Heart right ventricle (tissue), 16 donors: ENCODE measurements around the gene CLEC20A. TPM values are rescaled to one million over a fixed set of nuclear protein-coding genes. Genes with fewer than 3 reads are reported as not detected.

Experiments
- ATAC-seq, 8 donors: fragments of 200-7000 bp; cut with Tn5 transposase; one replicate each; pipeline ENCODE4 v1.9.1; 2020; ENCODE audit warnings: mild to moderate bottlenecking in 8 of 8, moderate library complexity in 8 of 8, moderate number of reproducible peaks in 1 of 8
- DNase-seq, 2 donors: peaks; one replicate each; pipeline ENCODE4 v3.0.0-alpha.2; 2020
- H3K27ac ChIP-seq, 10 donors: fragments of 200-600 bp; sonication (generic) in 2 of 10; one replicate each; pipeline versions ENCODE4 v1.5.0 to v1.8.0; 2020 to 2022; ENCODE audit warnings: mild to moderate bottlenecking in 3 of 10
- H3K27me3 ChIP-seq, 7 donors: fragments of 200-600 bp; one replicate each; pipeline ENCODE4 v1.8.0; 2021 to 2022; ENCODE audit warnings: mild to moderate bottlenecking in 2 of 7
- H3K36me3 ChIP-seq, 9 donors: fragments of 200-600 bp; sonication (generic) in 1 of 9; one replicate each; pipeline versions ENCODE4 v1.5.0 to v1.8.0; 2020 to 2022; ENCODE audit warnings: mild to moderate bottlenecking in 2 of 9
- H3K4me1 ChIP-seq, 9 donors: fragments of 200-600 bp; sonication (generic) in 1 of 9; one replicate each; pipeline versions ENCODE4 v1.5.0 to v1.8.0; 2020 to 2022; ENCODE audit warnings: mild to moderate bottlenecking in 4 of 9
- H3K4me3 ChIP-seq, 10 donors: fragments of 200-600 bp; sonication (generic) in 2 of 10; one replicate each; pipeline versions ENCODE4 v1.5.0 to v1.8.0; 2020 to 2022; ENCODE audit warnings: mild to moderate bottlenecking in 7 of 10, moderate library complexity in 2 of 10
- H3K9me3 ChIP-seq, 11 donors: fragments of 200-600 bp in 10 of 11; sonication (generic) in 2 of 11; one replicate each; pipeline versions ENCODE4 v1.5.0 to v1.8.0; 2013 to 2022; ENCODE audit warnings: mild to moderate bottlenecking in 2 of 11, control low read depth in 1 of 11, moderate library complexity in 1 of 11
- WGBS, 2 donors: extraction: QIAGEN DNeasy Blood & Tissue Kit; methylation state at CpG; one replicate each; pipeline ENCODE4 v1.1.7; 2013; ENCODE audit warnings: inconsistent platforms in 1 of 2; 5-methylcytosine and 5-hydroxymethylcytosine counted together
- intact Hi-C, 10 donors: fragments of 100-400 bp; cut with DNase I; formaldehyde crosslinking; loops; one replicate each; pipeline versions ENCODE4 v1.11.1 to v1.14.2; 2022
- polyA plus RNA-seq, 2 donors: library from polyadenylated mRNA; stranded (reverse); fragments of 200-250 nt; gene quantifications; one replicate each; pipeline ENCODE4 v1.2.3, GENCODE V29; 2013
- total RNA-seq, 10 donors: library from RNA; stranded (reverse); fragmentation: NEBNext Ultra II Directional in 3 of 10; extraction: Animal tissue kit (Norgen Biotek cat#: 25700) in 3 of 10; gene quantifications; one replicate each; pipeline versions ENCODE4 v1.2.1 to v1.2.4, GENCODE V29; 2021 to 2023
- TF ChIP-seq, protein P1 (sequence below), 9 donors: fragments of 200-600 bp; sonication (generic) in 2 of 9; IDR thresholded peaks; one replicate each; pipeline versions ENCODE4 v1.5.0 to v1.8.0; 2021 to 2022; ENCODE audit warnings: antibody characterized with exemption in 9 of 9, mild to moderate bottlenecking in 5 of 9, moderate library complexity in 1 of 9
- donor health status: Arrhythmogenic right ventricular cardiomyopathy.
- donor health status: ischemic (EF 13 %, LVEDD 7.1; RV severe dilation, severe dysfunction).
- donor health status: healthy with polysubstance abuse.
- donor health status: DM: no; HTN: yes; CAD: no.
- donor health status: DM: no; HTN: no; CAD: no.
- donor health status: ischemic (EF 25% LVEDD 6.9; RV normal size, moderate dysfunction).
- donor health status: ischemic (EF 25% LVEDD 5.7; RV mildly dilated, moderate dysfunction).
- donor health status: healthy.
- donor health status: DM: yes; HTN: yes; CAD: no.
- donor health status: Ischemic cardiomyopathy.
- donor health status: ischemic (EF 35%, LVEDD 5.7; RV mildly dilated, moderate dysfunction).
- donor health status: nonischemic (EF 11% LVEDD 7.7; RV severe dilation, severe dysfunction).
- donor health status: DM: yes; HTN: yes; CAD: no.
- donor health status: PGD.
- donor health status: ischemic (EF 29% LVEDD 5.4; RV normal size, mild dysfunction).
- donor health status: nonischemic (EF 23%, LVEDD 6.1; RV moderate dilation, normal function).

The CLEC20A gene
- total and polyA plus RNA-seq, 12 donors, result not detected

DNA sequence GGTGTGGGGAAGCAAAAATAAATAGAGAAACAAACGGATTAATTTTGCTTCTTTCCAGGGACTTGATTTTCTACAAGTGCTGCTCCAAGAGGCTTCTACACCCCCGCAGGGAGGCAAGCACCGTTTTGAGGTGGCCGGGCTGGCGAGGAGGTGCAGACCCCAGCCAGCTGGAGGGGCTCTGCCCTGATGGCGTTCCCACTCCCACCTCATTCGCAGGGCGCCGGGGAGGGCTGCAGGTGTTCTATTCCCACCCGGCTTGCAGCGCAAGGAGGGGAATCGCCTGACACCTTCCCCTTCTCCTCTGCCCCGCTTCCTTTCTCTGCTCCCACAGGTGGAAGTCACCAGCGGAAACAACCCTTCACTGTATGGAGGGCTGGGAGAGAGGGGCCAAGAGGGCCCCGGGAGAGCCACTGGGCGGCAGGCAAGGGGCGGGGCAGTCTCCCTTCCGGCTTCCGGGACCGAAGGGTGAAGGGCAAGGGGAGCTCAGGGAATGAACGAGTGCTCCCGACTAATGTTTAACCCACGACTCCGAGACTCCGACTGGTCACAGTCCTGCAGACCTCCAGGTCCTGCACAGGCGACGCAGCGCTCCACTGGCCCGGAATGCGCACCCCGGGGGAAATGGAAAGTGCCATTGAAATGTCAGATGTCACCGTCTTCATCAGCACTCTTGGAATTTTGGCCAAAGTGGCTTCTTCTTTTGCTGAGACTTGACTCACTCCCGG is 45.2 kb upstream of the CLEC20A start:
- intact Hi-C loops, result loop anchor here in 9 of 10 donors (1.0 to 5.0 kb wide), 8 partner anchors 185 to 825 kb away; partner anchors contain the start of gene AXDND1 (in 1 of the 9)
- TF ChIP-seq, protein P1, sequence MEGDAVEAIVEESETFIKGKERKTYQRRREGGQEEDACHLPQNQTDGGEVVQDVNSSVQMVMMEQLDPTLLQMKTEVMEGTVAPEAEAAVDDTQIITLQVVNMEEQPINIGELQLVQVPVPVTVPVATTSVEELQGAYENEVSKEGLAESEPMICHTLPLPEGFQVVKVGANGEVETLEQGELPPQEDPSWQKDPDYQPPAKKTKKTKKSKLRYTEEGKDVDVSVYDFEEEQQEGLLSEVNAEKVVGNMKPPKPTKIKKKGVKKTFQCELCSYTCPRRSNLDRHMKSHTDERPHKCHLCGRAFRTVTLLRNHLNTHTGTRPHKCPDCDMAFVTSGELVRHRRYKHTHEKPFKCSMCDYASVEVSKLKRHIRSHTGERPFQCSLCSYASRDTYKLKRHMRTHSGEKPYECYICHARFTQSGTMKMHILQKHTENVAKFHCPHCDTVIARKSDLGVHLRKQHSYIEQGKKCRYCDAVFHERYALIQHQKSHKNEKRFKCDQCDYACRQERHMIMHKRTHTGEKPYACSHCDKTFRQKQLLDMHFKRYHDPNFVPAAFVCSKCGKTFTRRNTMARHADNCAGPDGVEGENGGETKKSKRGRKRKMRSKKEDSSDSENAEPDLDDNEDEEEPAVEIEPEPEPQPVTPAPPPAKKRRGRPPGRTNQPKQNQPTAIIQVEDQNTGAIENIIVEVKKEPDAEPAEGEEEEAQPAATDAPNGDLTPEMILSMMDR (IDR thresholded peaks at IDR 0.05), result no peak
- WGBS, 2 donors, result 8 to 9% methylated on average over 33 of the region's 33 CpGs
- ATAC-seq (peak; percentile 29 to 82 (median 69)), DNase-seq (peak; percentile 43 to 72)
- Histone ChIP-seq H3K27ac (peak overlapping the region; percentile 4 to 88 (median 80)), H3K36me3 (peaks cover 0 to 3% (median 0%) of the 10 kb centered on the region in 9 donors), H3K9me3 (no peaks in the 10 kb centered on the region), H3K27me3 (no peaks in the 10 kb centered on the region), H3K4me1 (peaks cover 0 to 40% (median 25%) of the 10 kb centered on the region in 9 donors), H3K4me3 (peak overlapping the region; percentile 50 to 87 (median 66))

DNA sequence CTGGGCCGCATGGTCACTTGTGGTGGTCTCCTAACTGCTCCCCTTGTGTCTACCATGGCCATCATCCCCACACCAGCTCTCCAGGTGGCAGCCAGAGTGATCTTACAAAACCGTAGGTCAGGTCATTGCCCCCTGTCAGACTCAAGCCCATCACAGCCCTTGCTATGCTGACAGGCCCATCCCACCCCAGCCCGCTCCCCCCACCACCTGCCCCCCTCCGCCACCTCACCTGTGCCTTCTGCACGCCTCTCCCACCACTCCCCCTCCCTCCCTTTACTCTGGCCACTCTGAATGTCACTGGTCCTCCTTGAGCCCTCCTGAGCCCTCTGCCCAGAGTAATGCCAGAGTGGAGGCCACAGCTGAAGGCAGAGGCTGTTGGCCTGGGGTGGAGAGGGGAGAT is 44.6 kb upstream of the CLEC20A start:
- no peaks in the 10 kb centered on the region for H3K27me3 ChIP-seq
- intact Hi-C loops, result loop anchor here in 7 of 10 donors (5.0 kb wide), 3 partner anchors 211 to 826 kb away; partner anchors contain the start of gene AXDND1 (in 1 of the 7)
- TF ChIP-seq, protein P1 (IDR thresholded peaks at IDR 0.05), result no peak
- H3K27ac ChIP-seq, result peak overlapping the region in 2 of 10 donors; percentile 74 to 88
- no peak for ATAC-seq
- DNase-seq, result no peak
- H3K4me3 ChIP-seq, result peak overlapping the region in 7 of 10 donors; percentile 50 to 87 (median 67)
- no peaks in the 10 kb centered on the region for H3K36me3 ChIP-seq
- WGBS, 2 donors, result 91 to 92% methylated on average over 5 of the region's 5 CpGs
- peaks cover 0 to 46% (median 26%) of the 10 kb centered on the region in 9 donors for H3K4me1 ChIP-seq
- no peaks in the 10 kb centered on the region for H3K9me3 ChIP-seq

DNA sequence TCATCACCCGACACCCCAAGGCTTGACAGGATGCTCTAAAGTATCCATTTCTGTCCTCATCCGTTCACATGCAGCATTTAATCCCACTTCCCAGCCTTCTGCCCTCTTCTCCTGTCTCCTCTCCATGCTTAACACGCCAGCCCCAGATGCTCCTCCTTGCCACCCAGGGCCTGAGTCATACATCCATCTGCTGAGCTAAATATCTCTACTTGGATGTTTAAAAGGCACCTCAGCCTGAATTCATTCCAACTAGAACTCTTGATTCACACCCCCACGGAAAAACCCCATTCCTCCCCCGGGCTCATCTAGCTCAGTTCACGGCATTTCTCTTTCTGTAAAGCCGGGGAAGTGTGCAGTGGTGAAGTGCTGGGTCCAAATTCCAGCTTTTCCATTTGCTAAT is 43.9 kb upstream of the CLEC20A start:
- H3K36me3 ChIP-seq, result no peaks in the 10 kb centered on the region
- H3K4me1 ChIP-seq, result peaks cover 0 to 51% (median 27%) of the 10 kb centered on the region in 9 donors
- DNase-seq, result no peak
- WGBS, 2 donors, result 84 to 88% methylated on average over 7 of the region's 7 CpGs
- TF ChIP-seq, protein P1 (IDR thresholded peaks at IDR 0.05), result no peak
- no peak overlapping the region for H3K4me3 ChIP-seq
- H3K27ac ChIP-seq, result no peak overlapping the region
- ATAC-seq, result no peak
- H3K9me3 ChIP-seq, result no peaks in the 10 kb centered on the region
- intact Hi-C loops, result loop anchor here in 7 of 10 donors (5.0 kb wide), 3 partner anchors 212 to 827 kb away; partner anchors contain the start of gene AXDND1 (in 1 of the 7)
- no peaks in the 10 kb centered on the region for H3K27me3 ChIP-seq

DNA sequence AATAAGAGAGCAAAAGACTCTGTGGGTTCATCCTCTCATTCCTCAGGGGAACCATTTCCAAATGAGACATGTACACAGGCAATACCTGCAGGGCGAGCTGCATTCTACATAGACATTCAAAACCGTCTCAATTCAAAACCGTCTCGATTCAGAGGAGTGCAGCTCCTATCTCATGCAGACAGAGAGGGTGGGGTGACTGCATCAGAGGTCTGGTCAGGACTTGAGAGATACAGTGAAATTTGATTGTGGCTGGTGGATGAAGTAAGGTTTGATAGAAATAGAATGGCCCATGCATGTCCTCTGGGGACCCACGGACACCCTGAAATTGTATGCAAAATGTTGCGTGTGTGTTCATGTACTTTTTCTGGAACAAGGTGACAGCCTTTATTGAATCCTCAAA is 43.4 kb upstream of the CLEC20A start:
- no peak overlapping the region for H3K4me3 ChIP-seq
- no peak for ATAC-seq
- TF ChIP-seq, protein P1 (IDR thresholded peaks at IDR 0.05), result no peak
- H3K27me3 ChIP-seq, result no peaks in the 10 kb centered on the region
- intact Hi-C loops, result loop anchor here in 7 of 10 donors (5.0 kb wide), 3 partner anchors 212 to 827 kb away; partner anchors contain the start of gene AXDND1 (in 1 of the 7)
- peaks cover 0 to 51% (median 27%) of the 10 kb centered on the region in 9 donors for H3K4me1 ChIP-seq
- no peaks in the 10 kb centered on the region for H3K9me3 ChIP-seq
- no peaks in the 10 kb centered on the region for H3K36me3 ChIP-seq
- no peak overlapping the region for H3K27ac ChIP-seq
- WGBS, 2 donors, result 82 to 84% methylated on average over 6 of the region's 6 CpGs
- no peak for DNase-seq
